ENCODE measurements around the gene EPOP.
"Not testable (repeated sequence)": the region's sequence is repeated elsewhere in the genome, so short reads cannot be mapped to it uniquely, and the experiment has no call there.

EPOP gene

GRCh38 chr17:38637951-38638350 lies 36.8 kb downstream of the EPOP start:
- DNase-seq (ENCODE audit: low spot score): no peak

- DNase-seq (ENCODE audit: low spot score): no peak
Measured at GRCh38 chr17:38636054-38636453, 38.7 kb downstream of the EPOP start.

GRCh38 chr17:38632334-38632733 lies 42.4 kb downstream of the EPOP start:
- DNase-seq (ENCODE audit: low spot score): no peak

- no peak for DNase-seq (ENCODE audit: low spot score)
Measured at GRCh38 chr17:38628441-38628840, 46.3 kb downstream of the EPOP start.

- DNase-seq (ENCODE audit: low spot score): no peak
Measured at GRCh38 chr17:38627957-38628356, 46.8 kb downstream of the EPOP start.

GRCh38 chr17:38626606-38627226 lies 48.0 kb downstream of the EPOP start:
- not testable (repeated sequence) for DNase-seq (ENCODE audit: low spot score)

- no peak for DNase-seq (ENCODE audit: low spot score)
Measured at GRCh38 chr17:38625482-38625881, 49.3 kb downstream of the EPOP start.

GRCh38 chr17:38624782-38625355 lies 49.9 kb downstream of the EPOP start:
- not testable (repeated sequence) for DNase-seq (ENCODE audit: low spot score)

Measured in GM03348 (cell line).